Naive thymus-derived CD4-positive, alpha-beta T cell (primary cell): ENCODE data around the gene EPHB1. TPM values are rescaled to one million over a fixed set of nuclear protein-coding genes. Genes with fewer than 3 reads are reported as not detected.

Experiments
- ATAC-seq: fragments of 150-1000 bp; cut with Tn5 transposase; 2 replicates; pipeline ENCODE4 v1.10.0; 2021; ENCODE audit warnings: mild to moderate bottlenecking, moderate library complexity
- CTCF ChIA-PET: fragments of 350-600 bp; sonication (Branson Sonifier 250); formaldehyde crosslinking; loops from one replicate; lab custom pipeline; 2021; ENCODE audit warnings: antibody characterized with exemption; lab: Charles Lee
- POLR2A ChIA-PET: fragments of 350-600 bp; sonication (Branson Sonifier 250); formaldehyde crosslinking; loops from one replicate; lab custom pipeline; 2021; ENCODE audit warnings: antibody characterized with exemption, inconsistent platforms; lab: Charles Lee
- DNase-seq, 9 donors: peaks; one replicate each; pipeline versions ENCODE4 v3.0.0 to v3.0.0-alpha.2; 2020 to 2022; ENCODE audit warnings: mixed read lengths in 1 of 9
- H3K27ac ChIP-seq: one replicate; pipeline ENCODE4 v1.7.0; 2013; ENCODE audit warnings: mild to moderate bottlenecking, low read depth, low read length, moderate library complexity
- H3K27me3 ChIP-seq, 2 donors: one replicate each; pipeline ENCODE4 v1.7.0; 2013; ENCODE audit warnings: low read length in 2 of 2, mild to moderate bottlenecking in 2 of 2, moderate library complexity in 2 of 2; ENCODE audit not compliant: control insufficient read depth in 2 of 2, insufficient read depth in 2 of 2
- H3K36me3 ChIP-seq, 3 experiments: 1 replicate in 2 of 3; 2 replicates in 1 of 3; pipeline ENCODE4 v1.7.0; 2013; ENCODE audit warnings: low read length in 3 of 3, mild to moderate bottlenecking in 3 of 3, moderate library complexity in 1 of 3; ENCODE audit not compliant: insufficient read depth in 3 of 3, control insufficient read depth in 2 of 3
- H3K4me1 ChIP-seq, 2 donors: one replicate each; pipeline ENCODE4 v1.7.0; 2013; ENCODE audit warnings: low read length in 2 of 2, mild to moderate bottlenecking in 2 of 2, moderate library complexity in 1 of 2; ENCODE audit not compliant: control insufficient read depth in 2 of 2, insufficient read depth in 2 of 2
- H3K4me3 ChIP-seq: 2 replicates; pipeline ENCODE4 v1.7.0; 2013; ENCODE audit warnings: mild to moderate bottlenecking, low read length
- H3K9me3 ChIP-seq, 3 experiments: 1 replicate in 2 of 3; 2 replicates in 1 of 3; pipeline ENCODE4 v1.7.0; 2013; ENCODE audit warnings: low read length in 3 of 3; ENCODE audit not compliant: control insufficient read depth in 2 of 3
- H3K27ac Mint-ChIP-seq, 9 donors: one replicate each; pipeline ENCODE4 v1.8.0; 2020 to 2022; ENCODE audit warnings: mixed read lengths in 9 of 9, mild to moderate bottlenecking in 8 of 9, moderate library complexity in 5 of 9, inconsistent platforms in 2 of 9
- H3K27me3 Mint-ChIP-seq, 5 donors: one replicate each; pipeline ENCODE4 v1.8.0; 2021 to 2022; ENCODE audit warnings: mixed read lengths in 5 of 5, mild to moderate bottlenecking in 1 of 5
- H3K36me3 Mint-ChIP-seq, 5 donors: one replicate each; pipeline ENCODE4 v1.8.0; 2020 to 2022; ENCODE audit warnings: mixed read lengths in 5 of 5, mild to moderate bottlenecking in 3 of 5, inconsistent platforms in 1 of 5
- H3K4me1 Mint-ChIP-seq, 7 donors: one replicate each; pipeline ENCODE4 v1.8.0; 2020 to 2022; ENCODE audit warnings: mixed read lengths in 7 of 7, mild to moderate bottlenecking in 3 of 7, inconsistent platforms in 1 of 7
- H3K4me3 Mint-ChIP-seq, 10 donors: one replicate each; pipeline ENCODE4 v1.8.0; 2020 to 2022; ENCODE audit warnings: mild to moderate bottlenecking in 10 of 10, mixed read lengths in 10 of 10, moderate library complexity in 6 of 10, inconsistent platforms in 2 of 10
- H3K9me3 Mint-ChIP-seq, 11 donors: one replicate each; pipeline ENCODE4 v1.8.0; 2020 to 2022; ENCODE audit warnings: mixed read lengths in 11 of 11, mild to moderate bottlenecking in 4 of 11, inconsistent platforms in 1 of 11, moderate library complexity in 1 of 11
- intact Hi-C, 2 donors: fragments of 100-400 bp; cut with micrococcal nuclease; formaldehyde crosslinking; loops; one replicate each; pipeline ENCODE4 v1.15.1; 2023
- polyA plus RNA-seq, 2 donors: library from polyadenylated mRNA; unstranded; fragments of 300-500 nt; fragmentation: Illumina TruSeq; gene quantifications; one replicate each; pipeline ENCODE4 v1.2.3, GENCODE V29; 2021
- total RNA-seq, 6 experiments: library from RNA in 5 of 6; stranded (reverse) in 5 of 6; gene quantifications; 1 replicate in 5 of 6; 2 replicates in 1 of 6; pipeline ENCODE4 v1.2.3 and lab custom pipeline; 2021 to 2026

EPHB1 gene
- total and polyA plus RNA-seq, 7 experiments from 2014 or later, result 1.6 to 2.2 (median 1.8) TPM; not detected in 4

- peaks cover 0 to 4% (median 0%) of the 10 kb centered on the region in 5 donors for H3K27me3 Mint-ChIP-seq
- ChIA-PET CTCF (no interaction called here), POLR2A (no interaction called here)
Observed at GRCh38 chr3:135175728-135176277, 380.7 kb downstream of the EPHB1 start.

GRCh38 chr3:135176881-135177280 is 381.8 kb downstream of the EPHB1 start:
- peaks cover 0 to 4% (median 0%) of the 10 kb centered on the region in 5 donors for H3K27me3 Mint-ChIP-seq
- no peak overlapping the region for H3K27ac Mint-ChIP-seq
- intact Hi-C loops, result no loop called here
- Histone ChIP-seq H3K27ac (no peak overlapping the region), H3K9me3 (no peaks in the 10 kb centered on the region), H3K27me3 (no peaks in the 10 kb centered on the region), H3K4me3 (no peak overlapping the region), H3K4me1 (no peaks in the 10 kb centered on the region), H3K36me3 (no peaks in the 10 kb centered on the region)
- CTCF ChIA-PET, result no interaction called here
- POLR2A ChIA-PET, result no interaction called here
- no peak for ATAC-seq
- H3K9me3 Mint-ChIP-seq, result peaks cover 0 to 14% (median 7%) of the 10 kb centered on the region in 11 donors
- no peaks in the 10 kb centered on the region for H3K4me1 Mint-ChIP-seq
- DNase-seq, result no peak
- H3K4me3 Mint-ChIP-seq, result no peak overlapping the region
- H3K36me3 Mint-ChIP-seq, result peaks cover 0 to 5% (median 0%) of the 10 kb centered on the region in 5 donors

More at GRCh38 chr3:135175728-135176277, 380.7 kb downstream of the EPHB1 start:
- H3K36me3 Mint-ChIP-seq, result peaks cover 0 to 5% (median 0%) of the 10 kb centered on the region in 5 donors
- H3K4me3 ChIP-seq, result no peak overlapping the region
- no peaks in the 10 kb centered on the region for H3K9me3 ChIP-seq
- H3K27ac Mint-ChIP-seq, result no peak overlapping the region
- H3K4me3 Mint-ChIP-seq, result no peak overlapping the region
- no peaks in the 10 kb centered on the region for H3K36me3 ChIP-seq
- intact Hi-C loops, result no loop called here
- DNase-seq (no peak), ATAC-seq (no peak)
- peaks cover 0 to 13% (median 7%) of the 10 kb centered on the region in 11 donors for H3K9me3 Mint-ChIP-seq
- H3K27ac ChIP-seq, result no peak overlapping the region
- no peaks in the 10 kb centered on the region for H3K4me1 Mint-ChIP-seq
- H3K4me1 ChIP-seq, result no peaks in the 10 kb centered on the region
- H3K27me3 ChIP-seq, result no peaks in the 10 kb centered on the region

GRCh38 chr3:135178566-135178965 is 383.5 kb downstream of the EPHB1 start:
- intact Hi-C loops, result no loop called here
- Histone ChIP-seq H3K27me3 (no peaks in the 10 kb centered on the region), H3K4me1 (no peaks in the 10 kb centered on the region), H3K36me3 (no peaks in the 10 kb centered on the region), H3K27ac (no peak overlapping the region), H3K4me3 (no peak overlapping the region), H3K9me3 (no peaks in the 10 kb centered on the region)
- ATAC-seq, result no peak
- Mint-ChIP-seq H3K4me3 (no peak overlapping the region), H3K27ac (no peak overlapping the region), H3K36me3 (peaks cover 0 to 5% (median 0%) of the 10 kb centered on the region in 5 donors), H3K27me3 (peaks cover 0 to 4% (median 0%) of the 10 kb centered on the region in 5 donors), H3K9me3 (peaks cover 0 to 15% (median 7%) of the 10 kb centered on the region in 11 donors), H3K4me1 (peaks cover 0 to 2% (median 0%) of the 10 kb centered on the region in 7 donors)
- ChIA-PET CTCF (no interaction called here), POLR2A (no interaction called here)
- DNase-seq, result no peak

GRCh38 chr3:135181408-135181807 is 386.3 kb downstream of the EPHB1 start:
- peaks cover 0 to 7% (median 4%) of the 10 kb centered on the region in 5 donors for H3K27me3 Mint-ChIP-seq
- DNase-seq, result no peak
- H3K27ac ChIP-seq, result no peak overlapping the region
- no peaks in the 10 kb centered on the region for H3K27me3 ChIP-seq
- H3K4me1 Mint-ChIP-seq, result peaks cover 0 to 2% (median 0%) of the 10 kb centered on the region in 7 donors
- ATAC-seq, result no peak
- H3K9me3 ChIP-seq, result no peaks in the 10 kb centered on the region
- peaks cover 2 to 14% (median 5%) of the 10 kb centered on the region in 11 donors for H3K9me3 Mint-ChIP-seq
- ChIA-PET CTCF (no interaction called here), POLR2A (no interaction called here)
- no peaks in the 10 kb centered on the region for H3K36me3 ChIP-seq
- intact Hi-C loops, result no loop called here
- no peak overlapping the region for H3K27ac Mint-ChIP-seq
- H3K4me3 ChIP-seq, result no peak overlapping the region
- peaks cover 0 to 5% (median 0%) of the 10 kb centered on the region in 5 donors for H3K36me3 Mint-ChIP-seq
- H3K4me1 ChIP-seq, result no peaks in the 10 kb centered on the region
- no peak overlapping the region for H3K4me3 Mint-ChIP-seq

GRCh38 chr3:135182364-135182998 is 387.4 kb downstream of the EPHB1 start:
- no peaks in the 10 kb centered on the region for H3K27me3 ChIP-seq
- H3K27me3 Mint-ChIP-seq, result peaks cover 0 to 7% (median 4%) of the 10 kb centered on the region in 5 donors
- peaks cover 0 to 2% (median 0%) of the 10 kb centered on the region in 7 donors for H3K4me1 Mint-ChIP-seq
- H3K4me3 ChIP-seq, result no peak overlapping the region
- DNase-seq (no peak), ATAC-seq (no peak)
- H3K9me3 Mint-ChIP-seq, result peaks cover 2 to 14% (median 5%) of the 10 kb centered on the region in 11 donors
- ChIA-PET POLR2A (no interaction called here), CTCF (no interaction called here)
- no peaks in the 10 kb centered on the region for H3K9me3 ChIP-seq
- H3K27ac Mint-ChIP-seq, result no peak overlapping the region
- intact Hi-C loops, result no loop called here
- no peak overlapping the region for H3K4me3 Mint-ChIP-seq
- H3K36me3 Mint-ChIP-seq, result peaks cover 0 to 5% (median 0%) of the 10 kb centered on the region in 5 donors
- H3K36me3 ChIP-seq, result no peaks in the 10 kb centered on the region
- no peak overlapping the region for H3K27ac ChIP-seq
- no peaks in the 10 kb centered on the region for H3K4me1 ChIP-seq

GRCh38 chr3:135190658-135191057 is 395.6 kb downstream of the EPHB1 start:
- Histone ChIP-seq H3K27me3 (no peaks in the 10 kb centered on the region), H3K4me1 (no peaks in the 10 kb centered on the region), H3K4me3 (no peak overlapping the region), H3K9me3 (no peaks in the 10 kb centered on the region), H3K27ac (no peak overlapping the region), H3K36me3 (no peaks in the 10 kb centered on the region)
- ChIA-PET CTCF (no interaction called here), POLR2A (no interaction called here)
- Mint-ChIP-seq H3K9me3 (peaks cover 0 to 3% (median 0%) of the 10 kb centered on the region in 11 donors), H3K36me3 (no peaks in the 10 kb centered on the region), H3K27me3 (peaks cover 0 to 4% (median 0%) of the 10 kb centered on the region in 5 donors), H3K4me3 (no peak overlapping the region), H3K27ac (no peak overlapping the region), H3K4me1 (no peaks in the 10 kb centered on the region)
- no peak for DNase-seq
- ATAC-seq, result no peak
- intact Hi-C loops, result no loop called here
